WTC11 (cell line): ENCODE measurements around the gene CNGA1. TPM values are rescaled to one million over a fixed set of nuclear protein-coding genes. Genes with fewer than 3 reads are reported as not detected.

Experiments
- ATAC-seq: fragments of 200-7000 bp; cut with Tn5 transposase; 2 replicates; pipeline ENCODE4 v1.10.0; 2021; ENCODE audit warnings: mild to moderate bottlenecking, moderate library complexity
- CTCF ChIA-PET: fragments of 300-600 bp; sonication (Branson Sonifier 250); formaldehyde crosslinking; loops from one replicate; lab custom pipeline; 2021; ENCODE audit warnings: antibody characterized with exemption; lab: Charles Lee
- POLR2A ChIA-PET: fragments of 350-600 bp; sonication (Branson Sonifier 250); formaldehyde crosslinking; loops from one replicate; lab custom pipeline; 2021; ENCODE audit warnings: antibody characterized with exemption; lab: Charles Lee
- DNase-seq: peaks from one replicate; pipeline ENCODE4 v3.0.0; 2021; ENCODE audit warnings: low spot score
- H3K27ac Mint-ChIP-seq: 2 replicates; pipeline ENCODE4 v1.8.0; 2021; ENCODE audit warnings: mixed read lengths
- H3K27me3 Mint-ChIP-seq: 2 replicates; pipeline ENCODE4 v1.8.0; 2021; ENCODE audit warnings: low read depth, mild to moderate bottlenecking, moderate library complexity, mixed read lengths
- H3K36me3 Mint-ChIP-seq: 2 replicates; pipeline ENCODE4 v1.8.0; 2021; ENCODE audit warnings: mixed read lengths
- H3K4me1 Mint-ChIP-seq: 2 replicates; pipeline ENCODE4 v1.8.0; 2022; ENCODE audit warnings: mixed read lengths
- H3K4me3 Mint-ChIP-seq: 2 replicates; pipeline ENCODE4 v1.8.0; 2021; ENCODE audit warnings: mild to moderate bottlenecking, moderate library complexity, mixed read lengths
- H3K9me3 Mint-ChIP-seq: 2 replicates; pipeline ENCODE4 v1.8.0; 2021; ENCODE audit warnings: mixed read lengths
- GABPB1 ChIP-seq: sonication (generic); formaldehyde crosslinking; IDR thresholded peaks from 2 replicates; pipeline ENCODE4 v1.8.1; 2023; ENCODE audit warnings: mild to moderate bottlenecking, missing genetic modification reagents
- GTF2I ChIP-seq: fragments of 250-450 bp; sonication (Bioruptor Pico); conservative IDR thresholded peaks from 2 replicates; pipeline ENCODE4 v1.4.0; 2021; ENCODE audit warnings: mild to moderate bottlenecking
- KAT7 ChIP-seq: sonication (generic); formaldehyde crosslinking; IDR thresholded peaks from 2 replicates; pipeline ENCODE4 v1.8.1; 2023; ENCODE audit warnings: missing genetic modification reagents, mild to moderate bottlenecking, borderline replicate concordance
- MYBL2 ChIP-seq: sonication (generic); formaldehyde crosslinking; IDR thresholded peaks from 2 replicates; pipeline ENCODE4 v1.8.1; 2023; ENCODE audit warnings: mild to moderate bottlenecking, moderate library complexity, missing genetic modification reagents
- NFYB ChIP-seq: sonication (generic); formaldehyde crosslinking; conservative IDR thresholded peaks from 2 replicates; pipeline ENCODE4 v1.8.0; 2022; ENCODE audit warnings: low read depth, missing genetic modification reagents
- NR1H2 ChIP-seq: sonication (generic); formaldehyde crosslinking; IDR thresholded peaks from 2 replicates; pipeline ENCODE4 v1.9.0; 2021; ENCODE audit warnings: mild to moderate bottlenecking, moderate library complexity, missing genetic modification reagents
- NR3C1 ChIP-seq: sonication (generic); formaldehyde crosslinking; conservative IDR thresholded peaks from 2 replicates; pipeline ENCODE4 v1.8.1; 2023; ENCODE audit warnings: low read depth, mild to moderate bottlenecking, missing genetic modification reagents
- RELA ChIP-seq: sonication (generic); formaldehyde crosslinking; IDR thresholded peaks from 2 replicates; pipeline ENCODE4 v1.8.1; 2022; ENCODE audit warnings: missing genetic modification reagents, mild to moderate bottlenecking, borderline replicate concordance
- SP1 ChIP-seq: sonication (generic); formaldehyde crosslinking; conservative IDR thresholded peaks from 2 replicates; pipeline ENCODE4 v1.8.1; 2022; ENCODE audit warnings: missing genetic modification reagents
- ZBTB21 ChIP-seq: sonication (generic); formaldehyde crosslinking; IDR thresholded peaks from 2 replicates; pipeline ENCODE4 v1.8.1; 2023; ENCODE audit warnings: mild to moderate bottlenecking, missing genetic modification reagents, borderline replicate concordance
- ZNF219 ChIP-seq: sonication (generic); formaldehyde crosslinking; IDR thresholded peaks from 2 replicates; pipeline ENCODE4 v1.8.0; 2023; ENCODE audit warnings: missing genetic modification reagents, mild to moderate bottlenecking, borderline replicate concordance
- ZNF423 ChIP-seq: fragments of 250-450 bp; sonication (Bioruptor Pico); IDR thresholded peaks from 2 replicates; pipeline ENCODE4 v2.1.2; 2022; ENCODE audit warnings: mild to moderate bottlenecking, moderate library complexity
- total RNA-seq: library from RNA; stranded (reverse); gene quantifications from 3 replicates; pipeline ENCODE4 v1.2.3, GENCODE V29; 2021
- TF ChIP-seq, protein P1 (sequence below): sonication (generic); formaldehyde crosslinking; IDR thresholded peaks from 2 replicates; pipeline ENCODE4 v1.8.0; 2022; ENCODE audit warnings: missing genetic modification reagents
- TF ChIP-seq, protein P2 (sequence below): sonication (generic); formaldehyde crosslinking; IDR thresholded peaks from 2 replicates; pipeline ENCODE4 v1.8.0; 2022; ENCODE audit warnings: mild to moderate bottlenecking, missing genetic modification reagents
- TF ChIP-seq, protein P3 (sequence below): sonication (generic); formaldehyde crosslinking; IDR thresholded peaks from 2 replicates; pipeline ENCODE4 v1.8.1; 2022; ENCODE audit warnings: low read depth, mild to moderate bottlenecking, moderate library complexity, missing genetic modification reagents, borderline replicate concordance
- TF ChIP-seq, protein P4 (sequence below): sonication (generic); formaldehyde crosslinking; IDR thresholded peaks from 2 replicates; pipeline ENCODE4 v1.8.0; 2023; ENCODE audit warnings: missing genetic modification reagents
- TF ChIP-seq, protein P5 (sequence below): fragments of 250-450 bp; sonication (Bioruptor Pico); conservative IDR thresholded peaks from 2 replicates; pipeline ENCODE4 v1.9.0; 2021; ENCODE audit warnings: mild to moderate bottlenecking
- TF ChIP-seq, protein P6 (sequence below): fragments of 250-450 bp; sonication (Bioruptor Pico); IDR thresholded peaks from 2 replicates; pipeline ENCODE4 v1.9.0; 2021; ENCODE audit warnings: moderate library complexity, mild to moderate bottlenecking, inconsistent platforms, borderline replicate concordance

CNGA1 gene
- total RNA-seq, 1 experiment from 2014 or later, result 1.1 TPM

DNA sequence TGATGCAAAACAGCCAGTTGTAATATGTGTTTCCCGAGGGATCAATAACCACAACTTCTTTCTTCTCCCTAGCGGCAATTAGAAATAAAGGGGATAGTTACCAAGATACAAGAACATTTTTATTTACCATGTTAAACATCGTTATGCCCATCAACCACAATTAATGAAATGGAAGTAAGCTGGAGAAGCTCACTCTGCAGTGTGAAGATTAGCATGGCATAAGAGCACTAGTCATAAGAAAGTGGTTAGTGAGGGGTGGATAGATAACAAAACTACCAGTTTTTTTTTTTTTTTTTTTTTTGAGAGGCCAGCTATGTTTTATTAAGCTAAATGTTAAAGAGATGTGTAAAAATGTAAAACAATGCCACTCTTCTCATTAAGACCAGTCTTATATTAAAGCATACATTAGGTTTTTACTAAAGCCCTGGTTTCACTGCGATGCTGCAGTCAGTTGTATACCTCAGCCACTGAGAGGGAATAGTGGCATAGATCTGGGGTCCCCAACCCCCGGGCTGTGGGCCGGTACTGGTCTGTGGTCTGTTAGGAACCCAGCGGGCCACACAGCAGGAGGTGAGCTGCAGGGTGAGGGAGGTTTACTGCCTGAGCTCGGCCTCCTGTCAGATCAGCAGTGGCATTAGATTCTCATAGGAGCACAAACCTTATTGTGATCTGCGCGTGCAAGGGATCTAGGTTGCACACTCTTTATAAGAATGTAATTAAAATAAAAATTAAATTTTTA lies 74.2 kb downstream of the CNGA1 start:
- TF ChIP-seq, protein P1, sequence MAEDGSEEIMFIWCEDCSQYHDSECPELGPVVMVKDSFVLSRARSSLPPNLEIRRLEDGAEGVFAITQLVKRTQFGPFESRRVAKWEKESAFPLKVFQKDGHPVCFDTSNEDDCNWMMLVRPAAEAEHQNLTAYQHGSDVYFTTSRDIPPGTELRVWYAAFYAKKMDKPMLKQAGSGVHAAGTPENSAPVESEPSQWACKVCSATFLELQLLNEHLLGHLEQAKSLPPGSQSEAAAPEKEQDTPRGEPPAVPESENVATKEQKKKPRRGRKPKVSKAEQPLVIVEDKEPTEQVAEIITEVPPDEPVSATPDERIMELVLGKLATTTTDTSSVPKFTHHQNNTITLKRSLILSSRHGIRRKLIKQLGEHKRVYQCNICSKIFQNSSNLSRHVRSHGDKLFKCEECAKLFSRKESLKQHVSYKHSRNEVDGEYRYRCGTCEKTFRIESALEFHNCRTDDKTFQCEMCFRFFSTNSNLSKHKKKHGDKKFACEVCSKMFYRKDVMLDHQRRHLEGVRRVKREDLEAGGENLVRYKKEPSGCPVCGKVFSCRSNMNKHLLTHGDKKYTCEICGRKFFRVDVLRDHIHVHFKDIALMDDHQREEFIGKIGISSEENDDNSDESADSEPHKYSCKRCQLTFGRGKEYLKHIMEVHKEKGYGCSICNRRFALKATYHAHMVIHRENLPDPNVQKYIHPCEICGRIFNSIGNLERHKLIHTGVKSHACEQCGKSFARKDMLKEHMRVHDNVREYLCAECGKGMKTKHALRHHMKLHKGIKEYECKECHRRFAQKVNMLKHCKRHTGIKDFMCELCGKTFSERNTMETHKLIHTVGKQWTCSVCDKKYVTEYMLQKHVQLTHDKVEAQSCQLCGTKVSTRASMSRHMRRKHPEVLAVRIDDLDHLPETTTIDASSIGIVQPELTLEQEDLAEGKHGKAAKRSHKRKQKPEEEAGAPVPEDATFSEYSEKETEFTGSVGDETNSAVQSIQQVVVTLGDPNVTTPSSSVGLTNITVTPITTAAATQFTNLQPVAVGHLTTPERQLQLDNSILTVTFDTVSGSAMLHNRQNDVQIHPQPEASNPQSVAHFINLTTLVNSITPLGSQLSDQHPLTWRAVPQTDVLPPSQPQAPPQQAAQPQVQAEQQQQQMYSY (CRISPR knock-in tag), result no peak
- TF ChIP-seq ZNF423, result peak; percentile 48; the same call in 1 of the 2 replicates
- TF ChIP-seq, all 79 proteins: peak for 1
- ATAC-seq (0 out of 2 replicates have a peak, but pooled peaks have one; percentile 26), DNase-seq (peak; percentile 32)
- Mint-ChIP-seq H3K4me3 (no peak overlapping the region), H3K9me3 (no peaks in the 10 kb centered on the region), H3K36me3 (no peaks in the 10 kb centered on the region), H3K4me1 (peaks cover 8% of the 10 kb centered on the region; the same call in 1 of the 2 replicates), H3K27ac (no peak overlapping the region), H3K27me3 (no peaks in the 10 kb centered on the region)
- ChIA-PET CTCF (interaction anchor here (0.6 to 2.8 kb wide), 3 partner anchors 9 to 309 kb away, joined by 4 to 9 read pairs (median 5); no protein-coding TSS in a partner anchor), POLR2A (no interaction called here)

DNA sequence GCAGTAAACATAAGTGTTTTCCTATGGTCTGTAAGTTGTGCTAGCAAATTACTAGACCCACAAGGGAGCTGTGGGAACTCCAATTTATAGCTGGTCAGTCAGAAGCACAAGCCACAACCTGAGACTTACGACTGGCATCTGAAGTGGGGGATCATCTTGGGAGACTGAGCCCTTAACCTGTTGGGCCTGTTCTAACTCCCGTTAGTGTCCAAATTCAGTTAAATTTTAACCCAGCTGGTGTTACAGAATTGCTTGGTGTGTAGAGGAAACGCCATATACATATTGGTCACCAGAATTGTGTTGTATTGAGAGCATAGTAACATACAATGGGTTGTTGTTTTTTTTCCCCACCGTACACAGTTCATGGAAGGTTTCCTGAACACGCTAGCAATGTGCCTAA lies 77.0 kb downstream of the CNGA1 start:
- H3K9me3 Mint-ChIP-seq, result no peaks in the 10 kb centered on the region
- no peaks in the 10 kb centered on the region for H3K36me3 Mint-ChIP-seq
- TF ChIP-seq SP1 (CRISPR knock-in tag) (no peak), RELA (no peak), GTF2I (CRISPR knock-in tag) (no peak), GABPB1 (no peak), NFYB (no peak), NR1H2 (CRISPR knock-in tag) (no peak), MYBL2 (CRISPR knock-in tag) (no peak), NR3C1 (CRISPR knock-in tag) (no peak), ZBTB21 (no peak), KAT7 (CRISPR knock-in tag) (no peak), ZNF219 (CRISPR knock-in tag) (no peak)
- TF ChIP-seq, protein P2, sequence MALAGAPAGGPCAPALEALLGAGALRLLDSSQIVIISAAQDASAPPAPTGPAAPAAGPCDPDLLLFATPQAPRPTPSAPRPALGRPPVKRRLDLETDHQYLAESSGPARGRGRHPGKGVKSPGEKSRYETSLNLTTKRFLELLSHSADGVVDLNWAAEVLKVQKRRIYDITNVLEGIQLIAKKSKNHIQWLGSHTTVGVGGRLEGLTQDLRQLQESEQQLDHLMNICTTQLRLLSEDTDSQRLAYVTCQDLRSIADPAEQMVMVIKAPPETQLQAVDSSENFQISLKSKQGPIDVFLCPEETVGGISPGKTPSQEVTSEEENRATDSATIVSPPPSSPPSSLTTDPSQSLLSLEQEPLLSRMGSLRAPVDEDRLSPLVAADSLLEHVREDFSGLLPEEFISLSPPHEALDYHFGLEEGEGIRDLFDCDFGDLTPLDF (CRISPR knock-in tag), result no peak
- TF ChIP-seq, protein P3, sequence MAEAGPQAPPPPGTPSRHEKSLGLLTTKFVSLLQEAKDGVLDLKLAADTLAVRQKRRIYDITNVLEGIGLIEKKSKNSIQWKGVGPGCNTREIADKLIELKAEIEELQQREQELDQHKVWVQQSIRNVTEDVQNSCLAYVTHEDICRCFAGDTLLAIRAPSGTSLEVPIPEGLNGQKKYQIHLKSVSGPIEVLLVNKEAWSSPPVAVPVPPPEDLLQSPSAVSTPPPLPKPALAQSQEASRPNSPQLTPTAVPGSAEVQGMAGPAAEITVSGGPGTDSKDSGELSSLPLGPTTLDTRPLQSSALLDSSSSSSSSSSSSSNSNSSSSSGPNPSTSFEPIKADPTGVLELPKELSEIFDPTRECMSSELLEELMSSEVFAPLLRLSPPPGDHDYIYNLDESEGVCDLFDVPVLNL (CRISPR knock-in tag), result no peak
- TF ChIP-seq, protein P4, sequence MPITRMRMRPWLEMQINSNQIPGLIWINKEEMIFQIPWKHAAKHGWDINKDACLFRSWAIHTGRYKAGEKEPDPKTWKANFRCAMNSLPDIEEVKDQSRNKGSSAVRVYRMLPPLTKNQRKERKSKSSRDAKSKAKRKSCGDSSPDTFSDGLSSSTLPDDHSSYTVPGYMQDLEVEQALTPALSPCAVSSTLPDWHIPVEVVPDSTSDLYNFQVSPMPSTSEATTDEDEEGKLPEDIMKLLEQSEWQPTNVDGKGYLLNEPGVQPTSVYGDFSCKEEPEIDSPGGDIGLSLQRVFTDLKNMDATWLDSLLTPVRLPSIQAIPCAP (CRISPR knock-in tag), result no peak
- TF ChIP-seq, protein P5, sequence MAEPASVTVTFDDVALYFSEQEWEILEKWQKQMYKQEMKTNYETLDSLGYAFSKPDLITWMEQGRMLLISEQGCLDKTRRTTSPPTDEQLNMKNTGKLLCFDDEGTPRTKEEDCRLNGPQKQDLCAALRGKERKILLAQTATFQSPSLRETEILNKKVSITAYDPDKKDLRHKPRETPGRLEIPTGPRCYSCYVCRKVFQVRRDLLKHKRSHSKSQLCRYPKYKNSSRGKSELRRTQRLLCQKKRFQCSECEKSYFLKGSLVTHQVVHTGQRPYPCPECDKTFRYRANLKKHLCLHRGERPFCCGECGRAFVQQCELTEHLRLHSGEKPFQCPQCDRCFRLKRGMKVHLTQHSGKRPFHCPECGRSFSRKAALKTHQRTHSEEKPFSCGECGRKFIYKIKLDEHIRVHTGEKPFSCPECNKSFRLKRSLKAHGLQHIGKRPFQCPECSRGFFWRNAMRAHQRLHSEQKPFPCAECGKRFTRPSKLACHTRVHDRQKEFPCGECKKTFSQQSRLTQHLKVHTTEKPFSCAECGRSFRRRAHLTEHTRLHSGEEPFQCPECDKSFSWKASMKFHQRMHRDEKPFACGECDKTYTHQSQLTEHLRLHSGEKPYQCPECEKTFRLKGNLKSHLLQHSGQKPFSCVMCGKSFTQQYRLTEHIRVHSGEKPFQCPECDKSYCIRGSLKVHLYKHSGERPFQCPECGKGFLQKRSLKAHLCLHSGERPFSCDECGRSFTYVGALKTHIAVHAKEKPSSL (CRISPR knock-in tag), result no peak
- TF ChIP-seq, protein P1 (CRISPR knock-in tag), result no peak
- TF ChIP-seq, protein P6, sequence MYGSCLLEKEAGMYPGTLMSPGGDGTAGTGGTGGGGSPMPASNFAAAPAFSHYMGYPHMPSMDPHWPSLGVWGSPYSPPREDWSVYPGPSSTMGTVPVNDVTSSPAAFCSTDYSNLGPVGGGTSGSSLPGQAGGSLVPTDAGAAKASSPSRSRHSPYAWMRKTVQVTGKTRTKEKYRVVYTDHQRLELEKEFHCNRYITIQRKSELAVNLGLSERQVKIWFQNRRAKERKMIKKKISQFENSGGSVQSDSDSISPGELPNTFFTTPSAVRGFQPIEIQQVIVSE (CRISPR knock-in tag), result no peak
- H3K4me1 Mint-ChIP-seq, result peaks cover 8% of the 10 kb centered on the region; the same call in 1 of the 2 replicates
- no peak overlapping the region for H3K4me3 Mint-ChIP-seq
- CTCF ChIA-PET, result no interaction called here
- no peak overlapping the region for H3K27ac Mint-ChIP-seq
- H3K27me3 Mint-ChIP-seq, result no peaks in the 10 kb centered on the region; the same call in 1 of the 2 replicates
- DNase-seq (no peak), ATAC-seq (no peak)
- POLR2A ChIA-PET, result no interaction called here
